GM21619 (cell line): Measurements from ENCODE around the gene CAMTA1.

Experiments used
- ATAC-seq: cut with Tn5 transposase; IDR thresholded peaks from one replicate; pipeline ENCODE4 v1.9.1; 2021; ENCODE audit not compliant: unreplicated experiment

The CAMTA1 gene

GRCh38 chr1:7248549-7249199 is 463.4 kb downstream of the CAMTA1 start:
- ATAC-seq = no peak

- ATAC-seq = no peak
Measured at GRCh38 chr1:7249516-7249915, 464.3 kb downstream of the CAMTA1 start.

- no peak for ATAC-seq
Measured at GRCh38 chr1:7250176-7250575, 464.9 kb downstream of the CAMTA1 start.

- ATAC-seq = no peak
Measured at GRCh38 chr1:7250597-7251453, 465.6 kb downstream of the CAMTA1 start.

- ATAC-seq = no peak
Measured at GRCh38 chr1:7251454-7251800, 466.2 kb downstream of the CAMTA1 start.

GRCh38 chr1:7252411-7253117 is 467.3 kb downstream of the CAMTA1 start:
- no peak for ATAC-seq

GRCh38 chr1:7253118-7253480 is 467.8 kb downstream of the CAMTA1 start:
- no peak for ATAC-seq

- ATAC-seq = no peak
Measured at GRCh38 chr1:7253988-7254587, 468.8 kb downstream of the CAMTA1 start.

GRCh38 chr1:7255303-7256058 is 470.2 kb downstream of the CAMTA1 start:
- no peak for ATAC-seq

GRCh38 chr1:7256526-7256925 is 471.3 kb downstream of the CAMTA1 start:
- ATAC-seq = no peak

GRCh38 chr1:7257225-7257624 is 472.0 kb downstream of the CAMTA1 start:
- no peak for ATAC-seq

- ATAC-seq = no peak
Measured at GRCh38 chr1:7258589-7259135, 473.4 kb downstream of the CAMTA1 start.

GRCh38 chr1:7259955-7260354 is 474.7 kb downstream of the CAMTA1 start:
- ATAC-seq = no peak

GRCh38 chr1:7261490-7261889 is 476.2 kb downstream of the CAMTA1 start:
- no peak for ATAC-seq

- no peak for ATAC-seq
Measured at GRCh38 chr1:7262611-7263010, 477.4 kb downstream of the CAMTA1 start.

GRCh38 chr1:7263021-7263960 is 478.0 kb downstream of the CAMTA1 start:
- ATAC-seq = no peak

GRCh38 chr1:7264101-7264500 is 478.8 kb downstream of the CAMTA1 start:
- no peak for ATAC-seq

GRCh38 chr1:7265771-7266371 is 480.6 kb downstream of the CAMTA1 start:
- ATAC-seq = no peak

GRCh38 chr1:7266561-7266960 is 481.3 kb downstream of the CAMTA1 start:
- ATAC-seq = no peak
